HG03575 (cell line): Measurements from ENCODE around the gene PLA2G2C.

Experiments used
- ATAC-seq: cut with Tn5 transposase; IDR thresholded peaks from one replicate; pipeline ENCODE4 v1.9.1; 2021; ENCODE audit not compliant: unreplicated experiment, insufficient number of reproducible peaks, low FRiP score; ENCODE audit errors: extremely low read depth

Gene PLA2G2C

GRCh38 chr1:20210736-20211460 lies 24.6 kb upstream of the PLA2G2C start:
- no peak for ATAC-seq

GRCh38 chr1:20209471-20209870 lies 23.2 kb upstream of the PLA2G2C start:
- no peak for ATAC-seq

- no peak for ATAC-seq
Measured at GRCh38 chr1:20207546-20207945, 21.2 kb upstream of the PLA2G2C start.

GRCh38 chr1:20202166-20202565 lies 15.8 kb upstream of the PLA2G2C start:
- ATAC-seq: no peak

- no peak for ATAC-seq
Measured at GRCh38 chr1:20200966-20201365, 14.6 kb upstream of the PLA2G2C start.

- ATAC-seq: no peak
Measured at GRCh38 chr1:20199840-20200239, 13.5 kb upstream of the PLA2G2C start.

GRCh38 chr1:20199403-20199802 lies 13.1 kb upstream of the PLA2G2C start:
- ATAC-seq: no peak

GRCh38 chr1:20198918-20199317 lies 12.6 kb upstream of the PLA2G2C start:
- ATAC-seq: no peak

- no peak for ATAC-seq
Measured at GRCh38 chr1:20198296-20198695, 12.0 kb upstream of the PLA2G2C start.

GRCh38 chr1:20197329-20197791 lies 11.0 kb upstream of the PLA2G2C start:
- no peak for ATAC-seq

GRCh38 chr1:20195462-20195780 lies 9.1 kb upstream of the PLA2G2C start:
- no peak for ATAC-seq

GRCh38 chr1:20194757-20195461 lies 8.6 kb upstream of the PLA2G2C start:
- ATAC-seq: no peak

- ATAC-seq: no peak
Measured at GRCh38 chr1:20194224-20194623, 7.9 kb upstream of the PLA2G2C start.

GRCh38 chr1:20192871-20193411 lies 6.6 kb upstream of the PLA2G2C start:
- no peak for ATAC-seq

- no peak for ATAC-seq
Measured at GRCh38 chr1:20192364-20192763, 6.0 kb upstream of the PLA2G2C start.

GRCh38 chr1:20191266-20191825 lies 5.0 kb upstream of the PLA2G2C start:
- ATAC-seq: no peak

GRCh38 chr1:20190256-20191160 lies 4.2 kb upstream of the PLA2G2C start:
- no peak for ATAC-seq

GRCh38 chr1:20189664-20190063 lies 3.3 kb upstream of the PLA2G2C start:
- ATAC-seq: no peak

- ATAC-seq: no peak
Measured at GRCh38 chr1:20188455-20188817, 2.1 kb upstream of the PLA2G2C start.
